Activated CD4-positive, alpha-beta T cell treated with anti-CD3 and anti-CD28 coated beads for 4 hours (primary cell): ENCODE measurements around the gene RAP1A.
A peak's percentile ranks its signal among the peaks of the same experiment; 100 is the strongest.

ENCODE experiments used
- DNase-seq, 2 donors: peaks; one replicate each; pipeline ENCODE4 v3.0.0-alpha.2; 2020

RAP1A gene

DNA sequence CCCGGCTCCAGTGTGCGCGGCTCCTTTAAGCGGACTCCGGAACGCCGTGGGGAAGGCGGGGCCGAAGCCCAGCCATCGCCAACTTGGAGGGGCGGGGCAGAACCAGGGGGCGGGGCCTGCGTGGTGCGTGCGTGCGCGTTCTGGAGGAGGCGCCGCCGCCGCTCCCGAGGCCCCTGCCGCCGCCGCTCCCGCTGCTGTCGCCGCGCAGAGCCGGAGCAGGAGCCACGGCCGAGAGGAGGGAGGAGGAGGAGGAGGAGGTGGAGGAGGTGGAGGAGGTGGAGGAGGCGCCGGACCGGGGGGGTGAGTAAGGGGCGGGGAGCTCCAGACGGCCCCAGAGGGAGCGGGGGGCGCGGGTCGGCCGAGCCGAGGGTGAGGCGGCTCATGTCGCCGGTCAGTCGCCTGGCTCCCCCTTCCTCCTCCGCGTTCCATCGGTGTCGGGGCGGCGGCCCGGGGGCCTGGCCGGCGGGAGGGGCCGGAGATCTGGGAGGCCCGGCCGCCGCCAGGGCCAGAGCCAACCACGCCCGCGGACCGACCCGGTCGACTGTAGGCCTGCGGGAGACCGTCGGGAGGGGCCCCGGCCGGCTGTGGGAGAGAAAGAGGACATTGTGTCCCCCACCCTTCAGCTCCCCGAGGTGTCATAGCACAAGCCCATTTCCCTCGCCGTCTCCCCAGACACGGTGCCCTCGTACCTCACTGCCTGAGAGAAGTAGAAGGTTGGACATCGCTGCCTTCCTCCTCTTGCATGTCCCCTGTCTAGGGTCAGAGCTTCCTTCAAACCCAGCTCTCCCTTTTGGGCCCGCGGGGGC lies at the start of gene RAP1A:
Gene RAP1A (plus strand): TSS at position 155 of the 806 bp plus-strand sequence. CDS start 71,572 bp downstream, outside the sequence.
- peak; percentile 93 to 96 for DNase-seq

DNA sequence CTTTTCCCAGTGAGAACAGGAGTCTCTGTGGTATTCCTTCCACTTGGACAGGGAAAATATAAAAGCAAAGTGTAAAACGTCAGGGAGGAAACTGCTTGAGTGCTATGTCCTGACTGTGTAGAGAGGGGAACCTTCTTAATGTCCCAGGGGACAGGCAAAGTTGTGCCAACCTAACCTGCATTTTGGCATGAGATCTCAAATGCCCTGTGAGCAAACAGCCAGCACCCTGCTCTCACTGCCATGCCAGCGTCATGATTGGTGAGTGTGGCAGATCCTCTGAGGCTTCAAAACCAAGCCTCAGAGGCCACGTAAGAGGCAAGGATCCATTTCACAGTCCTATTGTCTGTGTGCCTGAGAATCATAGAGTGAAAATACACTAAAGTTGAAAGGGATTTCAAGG lies 49.7 kb upstream of the RAP1A start:
- DNase-seq = no peak

DNA sequence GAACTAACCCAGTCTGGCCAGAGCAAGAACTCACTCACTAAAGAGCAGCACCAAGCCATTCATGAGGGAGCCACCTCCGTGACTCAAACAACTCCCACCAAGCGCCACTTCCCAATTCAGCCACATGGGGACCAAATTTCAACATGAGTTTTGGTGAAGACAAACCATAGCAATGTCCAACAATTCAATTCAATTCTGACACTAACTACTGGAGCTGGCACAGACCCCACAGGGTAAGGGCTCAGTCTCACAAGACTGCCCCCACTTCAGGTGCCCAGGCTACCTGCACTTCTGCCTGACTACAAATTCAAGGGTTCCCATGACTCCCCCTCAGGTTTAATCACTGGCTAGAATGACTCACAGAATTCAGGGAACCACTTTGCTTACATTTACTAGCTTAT lies 48.8 kb upstream of the RAP1A start:
- DNase-seq = peak; percentile 28 to 39

DNA sequence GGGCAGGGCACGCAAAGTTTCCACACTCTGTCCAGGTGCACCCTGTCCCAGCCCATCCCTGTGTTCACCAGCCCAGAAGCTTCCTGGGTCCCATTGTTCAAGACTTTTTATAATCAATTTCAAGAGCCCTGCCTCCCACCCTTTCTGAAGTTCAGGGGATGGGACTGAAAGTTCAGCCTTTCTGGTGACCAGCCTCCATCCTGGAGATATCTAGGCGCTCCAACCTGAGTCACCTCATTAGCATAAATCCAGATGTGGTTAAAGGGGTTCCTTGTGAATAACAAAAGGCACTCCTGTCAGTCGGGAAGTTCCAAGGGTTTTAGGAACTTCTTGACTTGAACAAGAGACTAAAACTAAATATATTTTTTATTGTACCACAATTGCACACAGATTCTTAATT lies 48.4 kb upstream of the RAP1A start:
- no peak for DNase-seq

DNA sequence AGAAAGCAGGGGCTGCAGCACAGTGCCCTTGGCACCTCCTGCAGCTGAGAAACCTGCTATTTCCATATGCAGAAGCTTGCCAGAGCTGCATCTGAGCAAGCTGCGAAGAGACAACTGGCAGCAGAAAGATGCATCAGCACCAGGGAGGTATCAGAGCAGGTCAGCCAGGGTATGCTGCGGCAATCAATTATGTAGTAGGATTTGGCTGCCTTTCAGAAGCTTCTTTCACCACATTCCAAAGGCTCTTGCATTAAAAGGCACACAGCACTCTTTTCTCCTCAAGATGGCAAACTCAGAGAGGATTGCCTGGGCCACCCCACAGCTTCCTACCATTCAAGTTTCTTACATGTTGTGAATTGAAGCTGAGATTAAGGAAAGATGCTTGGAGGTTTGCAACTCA lies 47.6 kb upstream of the RAP1A start:
- no peak for DNase-seq

DNA sequence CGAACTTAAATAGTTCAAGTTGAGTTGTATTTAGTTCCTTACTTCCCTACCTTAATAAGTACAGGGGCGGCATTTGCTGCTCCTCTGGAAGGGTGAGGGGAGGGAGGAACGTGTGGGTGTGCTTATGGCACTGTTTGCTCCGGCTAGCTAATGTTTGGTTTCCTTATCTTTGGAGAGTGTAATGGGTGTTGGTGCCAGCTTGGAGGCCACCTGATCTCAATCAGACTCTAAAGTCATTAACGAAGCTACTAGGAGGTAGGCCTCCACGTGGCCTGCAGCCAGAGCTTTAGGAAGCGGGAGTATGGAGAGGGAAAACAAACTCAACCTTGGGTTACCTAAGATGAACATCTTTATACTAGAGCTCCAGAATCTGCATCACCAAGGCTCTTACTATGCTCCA lies 43.0 kb upstream of the RAP1A start:
- no peak for DNase-seq

DNA sequence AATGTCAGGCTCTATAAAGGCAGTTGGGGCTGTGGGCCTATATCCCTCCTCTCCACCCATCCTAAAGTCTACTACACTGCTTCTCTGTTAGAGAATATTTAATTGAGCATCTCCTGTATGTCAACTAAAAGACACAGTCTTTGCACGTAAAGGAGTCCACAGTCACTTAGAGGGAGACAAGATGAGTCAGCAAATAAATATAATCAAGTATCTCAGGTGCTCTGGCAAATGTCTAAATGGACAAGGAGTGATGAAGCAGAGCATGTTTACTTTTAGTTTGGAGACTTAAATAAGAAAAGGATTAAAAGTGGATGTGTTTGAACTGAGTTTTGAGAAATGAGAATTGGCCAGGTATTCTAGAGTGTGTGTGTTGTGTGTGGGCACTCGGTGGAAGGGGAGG lies 41.8 kb upstream of the RAP1A start:
- no peak for DNase-seq

DNA sequence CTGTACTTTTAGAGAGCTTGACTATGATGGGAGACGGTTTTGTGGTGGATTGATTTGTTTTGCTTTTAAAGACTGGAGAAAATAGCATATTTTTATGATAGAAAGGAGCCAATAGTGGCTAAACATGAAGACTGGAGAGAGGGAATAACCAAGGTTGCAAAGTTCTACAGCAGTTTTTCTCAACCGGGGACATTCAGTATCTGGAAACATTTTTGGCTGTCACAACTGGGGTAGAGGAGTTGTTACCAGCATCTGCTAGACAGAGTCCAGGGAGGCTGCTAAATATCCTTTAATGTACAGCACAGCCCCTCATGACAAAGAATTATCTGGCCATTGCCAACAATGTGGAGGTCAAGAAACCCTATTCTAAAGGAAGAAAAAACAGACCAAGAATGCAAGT lies 38.4 kb upstream of the RAP1A start:
- no peak for DNase-seq

DNA sequence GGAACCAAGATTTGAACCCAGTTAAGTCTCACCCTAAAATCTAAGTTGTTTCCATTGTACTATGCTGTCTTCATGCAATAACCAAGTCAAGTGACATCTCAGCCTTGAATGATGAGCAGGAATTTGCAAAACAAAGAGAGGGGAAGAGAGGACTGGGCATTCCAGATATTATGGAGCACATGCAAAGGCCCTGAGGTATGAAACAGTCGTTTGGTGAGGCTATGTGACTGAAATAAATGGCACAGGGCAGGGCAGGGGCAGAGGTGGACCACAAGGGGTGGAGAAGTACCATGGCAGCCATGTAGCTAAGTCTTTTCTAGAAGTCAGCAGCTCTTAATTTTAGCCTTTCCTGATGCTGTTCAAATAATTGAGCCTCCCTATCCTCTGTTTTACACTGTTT lies 37.6 kb upstream of the RAP1A start:
- no peak for DNase-seq

DNA sequence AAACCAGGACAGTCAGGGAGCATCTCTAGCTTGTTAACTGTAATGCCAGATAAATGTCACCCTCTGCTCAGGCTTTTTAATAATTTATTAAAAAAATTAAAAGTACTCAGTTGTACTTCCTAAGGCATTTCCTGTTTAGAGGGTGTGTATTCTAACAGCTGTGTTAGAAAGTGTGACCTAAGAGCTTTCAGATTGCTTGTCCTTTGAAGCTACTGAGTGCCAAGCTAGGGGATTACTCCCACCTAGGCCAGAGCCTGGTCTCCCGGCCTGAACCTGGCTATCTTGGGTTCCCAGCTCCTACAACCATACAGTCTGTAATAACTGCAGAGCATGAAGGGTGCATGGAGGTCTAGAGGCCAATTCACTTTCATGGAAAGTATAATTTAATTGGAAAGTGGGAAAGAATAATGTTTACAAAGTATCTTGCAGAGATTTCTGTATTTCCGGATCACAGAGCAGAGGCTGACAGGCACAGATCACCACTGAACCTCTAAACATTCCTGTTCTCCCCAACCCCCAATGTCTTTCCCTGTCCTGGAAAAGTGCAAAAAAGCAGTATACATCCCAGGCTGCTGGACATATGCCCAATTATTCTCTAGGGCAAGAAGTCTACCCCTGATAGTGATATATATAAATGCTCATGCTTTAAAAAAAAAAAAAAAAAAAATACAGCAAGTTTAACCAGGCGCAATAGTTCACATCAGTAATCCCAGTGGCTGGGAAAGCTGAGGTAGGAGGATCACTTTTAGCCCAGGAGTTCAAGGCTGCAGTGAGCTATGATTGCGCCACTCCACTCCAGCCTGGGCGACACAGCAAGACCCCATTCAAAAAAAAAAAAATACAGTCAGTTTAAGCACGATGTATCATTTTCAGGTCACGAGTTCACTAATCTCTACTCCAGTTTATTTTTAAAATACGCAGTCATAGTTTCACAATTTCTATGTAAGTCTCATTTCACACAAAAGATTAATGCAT lies 36.7 kb upstream of the RAP1A start:
- DNase-seq = no peak

DNA sequence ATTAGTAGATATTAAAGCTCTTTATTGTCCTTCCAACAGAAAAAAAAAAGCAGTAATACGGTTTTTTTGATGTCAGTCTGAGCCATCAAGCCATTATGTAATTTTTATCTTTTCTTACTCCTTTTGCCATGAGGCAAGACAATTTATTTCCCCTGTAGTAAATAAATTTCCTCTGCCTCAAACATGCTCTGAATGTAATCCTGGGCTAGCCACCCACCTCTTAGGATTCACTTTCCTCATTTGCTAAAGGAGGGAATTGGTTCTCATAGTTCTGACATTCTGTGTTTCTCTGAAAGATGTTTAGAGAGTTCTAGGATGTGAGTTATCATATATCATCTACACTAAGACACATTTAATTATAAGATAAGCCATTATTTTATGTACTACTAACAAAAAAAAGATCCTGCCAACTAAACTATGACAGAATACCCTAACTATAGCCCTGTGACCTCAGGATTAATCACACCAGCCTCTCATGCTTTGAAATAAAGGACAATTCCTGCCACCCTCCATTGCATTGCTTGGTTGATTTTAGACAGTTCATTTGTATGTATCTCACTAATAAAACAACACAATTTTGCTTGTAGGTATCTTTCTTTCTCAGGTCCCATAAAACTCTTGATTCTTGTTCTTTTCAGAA lies 34.0 kb upstream of the RAP1A start:
- DNase-seq = no peak

DNA sequence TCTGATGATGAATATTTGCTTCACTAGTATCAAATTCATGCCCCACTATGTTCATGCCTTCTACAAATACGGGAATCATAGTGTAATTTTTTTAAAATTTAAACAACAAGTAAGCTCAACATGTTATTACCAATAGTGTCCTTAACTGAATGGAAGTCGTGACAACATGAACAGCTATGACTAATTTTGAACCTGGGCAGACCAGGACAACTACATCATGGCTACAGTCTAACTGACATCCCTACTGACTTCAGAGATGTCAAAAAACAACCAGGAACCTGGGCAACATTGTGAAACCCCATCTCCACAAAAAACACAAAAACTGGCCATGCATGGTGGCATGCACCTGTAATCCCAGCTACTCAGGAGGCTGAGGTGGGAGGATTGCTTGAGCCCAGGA lies 33.5 kb upstream of the RAP1A start:
- DNase-seq = no peak

DNA sequence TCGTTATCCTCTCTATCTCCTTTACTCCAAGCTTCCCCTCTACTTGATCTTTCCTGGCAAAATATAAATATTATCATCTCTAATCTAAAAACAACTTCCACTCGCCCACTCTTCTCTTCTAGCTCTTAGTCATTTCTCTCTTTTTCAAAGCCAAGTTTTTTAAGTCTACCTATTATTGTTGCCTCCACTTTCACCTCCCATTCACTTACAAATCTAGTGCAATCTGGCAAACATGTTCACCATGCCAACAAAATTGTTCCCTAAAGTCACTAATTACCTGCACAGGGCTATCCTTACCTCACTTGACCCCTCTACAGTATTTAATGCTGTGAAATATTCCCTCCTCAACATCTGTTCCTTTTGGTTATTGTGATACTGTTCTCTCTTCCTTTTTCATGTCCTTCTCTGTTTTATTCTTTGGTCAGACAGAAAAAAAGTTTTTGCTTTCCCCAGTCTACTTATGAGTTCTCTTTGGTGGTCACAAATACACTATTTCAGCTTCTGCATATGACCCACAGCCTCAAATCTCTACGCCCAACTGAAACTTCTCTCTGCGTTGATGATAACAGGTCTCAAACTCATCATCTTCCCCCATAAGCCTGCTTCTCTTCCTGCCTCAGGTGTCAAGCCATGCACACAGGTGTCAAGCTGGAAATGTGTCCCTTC lies 31.9 kb upstream of the RAP1A start:
- no peak for DNase-seq

DNA sequence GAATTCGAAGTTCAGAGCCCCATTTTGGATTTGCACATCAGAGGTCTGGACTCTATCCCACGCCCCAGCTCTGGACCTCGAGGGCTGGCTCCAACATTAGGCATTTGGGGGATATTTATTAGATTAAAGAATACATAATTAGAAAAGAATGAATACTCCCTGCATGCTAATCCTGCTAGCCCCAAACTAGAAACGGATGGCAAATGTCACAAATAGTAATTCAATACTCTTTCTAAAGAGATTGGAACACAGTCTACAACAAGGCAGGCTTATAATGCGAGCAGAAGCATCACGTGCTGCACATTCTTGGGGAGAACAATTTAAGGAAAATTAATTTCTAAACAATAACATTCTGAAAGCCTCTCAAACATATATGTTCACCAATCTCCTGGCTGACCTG lies 27.7 kb upstream of the RAP1A start:
- no peak for DNase-seq

DNA sequence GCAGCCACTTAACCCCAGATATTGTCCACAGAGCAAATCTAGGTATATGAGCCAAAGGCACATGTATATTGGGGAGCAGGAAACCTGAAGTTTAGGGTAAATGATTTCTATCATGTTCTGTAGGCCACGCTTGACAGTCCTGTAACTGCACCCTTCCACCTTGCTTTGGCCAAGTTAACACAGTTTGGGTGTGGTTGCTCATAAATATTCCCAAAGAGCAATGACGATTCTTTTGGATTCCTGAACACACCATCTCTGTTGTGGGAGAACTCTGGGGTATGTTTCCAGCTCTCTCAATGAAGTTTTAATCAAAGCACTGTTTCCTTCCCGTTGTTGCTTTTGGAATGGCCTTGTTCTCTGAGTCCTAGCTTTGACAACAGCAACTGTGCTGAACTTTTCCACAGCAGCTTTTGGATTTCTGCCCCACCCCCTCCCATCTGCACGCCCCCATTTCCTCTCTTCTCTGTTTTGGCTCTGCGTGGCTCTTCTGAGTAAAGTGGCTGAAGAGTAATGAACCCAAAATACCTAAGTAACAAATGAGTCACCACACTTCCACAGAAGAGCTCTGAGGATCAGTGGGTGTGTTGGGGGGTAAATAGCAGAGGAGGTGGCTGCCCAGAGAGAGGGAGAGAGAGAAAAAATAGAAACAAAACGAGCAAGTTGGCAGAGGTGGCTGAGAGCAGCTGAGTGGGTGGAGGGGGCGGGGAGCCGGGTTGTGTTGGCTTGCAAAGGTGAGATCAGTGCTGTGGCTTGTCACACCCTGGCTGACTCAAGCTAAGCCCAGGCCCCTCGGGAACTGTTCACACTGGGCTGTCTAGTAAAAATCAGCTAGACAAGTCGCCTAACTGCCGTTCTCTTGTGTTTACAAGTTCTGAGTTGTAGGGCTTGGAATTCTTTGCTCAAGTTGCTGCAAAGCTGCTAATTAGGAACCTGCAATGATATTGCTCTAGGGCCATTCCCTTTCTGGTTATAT lies 26.9 kb upstream of the RAP1A start:
- DNase-seq = peak; percentile 97 to 98

DNA sequence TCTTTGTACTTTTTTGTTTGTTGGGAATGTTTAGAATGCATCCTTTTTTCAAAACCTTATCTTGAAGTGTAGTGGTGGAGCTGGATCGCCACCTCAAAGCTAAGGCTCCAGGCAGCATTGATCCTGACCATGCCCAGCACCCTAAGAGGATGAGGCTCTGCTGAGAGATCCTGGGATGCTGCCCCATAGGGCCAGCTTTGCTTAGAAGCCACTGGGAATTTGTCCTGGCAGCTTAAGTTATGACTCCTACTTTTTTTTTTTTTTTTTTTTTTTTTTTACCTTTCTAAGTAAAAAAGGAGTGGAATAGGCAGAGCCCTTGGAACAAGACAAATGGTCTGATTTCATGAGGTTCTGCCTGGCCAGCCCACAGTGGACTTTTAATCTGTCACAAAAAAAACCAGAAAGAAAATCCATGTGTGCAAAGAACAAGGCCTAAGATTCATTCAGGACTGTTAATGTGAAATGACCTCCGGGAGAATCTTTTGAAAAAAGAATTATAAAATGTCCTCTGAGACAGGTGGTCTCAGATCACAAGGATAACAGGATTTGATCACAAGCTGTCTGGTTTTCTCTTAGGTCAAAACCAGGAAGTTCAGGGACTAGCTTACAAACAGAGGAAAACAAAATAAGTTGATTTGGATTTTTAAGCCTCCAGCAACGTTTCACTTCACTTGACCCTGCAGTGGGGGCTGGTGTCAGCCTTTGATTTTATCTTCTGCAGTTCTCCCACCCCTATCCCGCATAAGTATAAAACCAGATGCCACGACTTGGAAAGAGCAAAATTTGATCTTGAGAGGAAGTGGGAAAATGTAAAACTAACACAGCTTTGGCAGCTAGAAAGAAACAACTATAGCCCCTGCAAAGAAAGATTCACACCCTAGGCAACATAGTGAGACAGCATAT lies 25.9 kb upstream of the RAP1A start:
- DNase-seq = no peak

DNA sequence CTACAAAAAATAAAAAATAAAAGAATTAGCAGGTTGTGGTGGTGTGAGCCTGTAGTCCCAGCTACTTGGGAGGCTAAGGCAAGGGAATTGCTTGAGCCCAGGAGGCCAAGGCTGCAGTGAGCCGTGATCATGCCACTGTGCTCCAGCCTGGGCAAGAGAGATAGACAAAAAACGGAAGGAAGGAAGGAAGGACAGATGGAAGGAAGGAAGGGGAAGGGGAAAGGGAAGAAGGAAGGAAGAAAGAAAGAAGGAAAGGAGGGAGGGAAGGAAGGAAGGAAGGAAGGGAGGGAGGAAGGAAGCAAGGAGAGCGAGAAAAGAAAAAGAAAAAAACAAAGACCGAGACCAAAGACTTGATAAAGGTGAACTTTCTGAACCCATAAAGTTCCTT lies 25.3 kb upstream of the RAP1A start:
- DNase-seq = no peak

DNA sequence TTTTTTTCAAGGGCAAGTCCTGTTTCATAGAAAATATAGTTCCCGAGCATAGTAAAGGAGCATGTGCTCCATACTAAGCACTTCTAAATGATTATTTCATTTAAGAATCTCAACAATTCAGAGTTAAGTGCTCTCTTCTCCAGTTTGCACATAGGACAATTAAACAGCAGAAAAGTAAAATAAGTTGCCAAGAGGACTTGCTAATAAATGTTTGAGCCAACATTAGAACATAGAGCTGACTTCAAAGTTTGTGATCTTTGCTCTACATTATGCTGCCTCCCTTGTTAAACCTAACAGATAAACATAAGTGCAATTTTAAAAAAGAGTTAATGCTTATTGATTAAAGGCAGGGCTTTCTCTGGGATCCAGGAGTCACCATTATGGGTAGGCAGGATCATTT lies 23.8 kb upstream of the RAP1A start:
- DNase-seq = no peak

DNA sequence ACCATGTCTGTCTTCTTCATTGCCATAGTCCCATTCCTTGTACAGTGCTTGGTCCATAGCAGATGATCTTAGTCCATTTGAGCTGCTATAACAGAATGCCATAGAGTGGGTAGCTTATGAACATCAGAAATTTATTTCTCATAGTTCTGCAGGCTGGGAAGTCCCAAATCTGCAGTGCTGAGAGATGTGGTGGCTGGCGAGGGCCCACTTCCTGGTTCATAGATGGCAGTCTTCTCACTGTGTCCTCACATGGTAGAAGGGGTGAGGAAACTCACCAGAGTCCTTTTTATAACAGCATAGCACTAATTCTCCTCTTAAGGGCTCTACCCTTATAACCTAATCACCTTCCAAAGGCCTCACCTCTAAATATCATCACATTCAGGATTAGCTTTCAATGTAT lies 23.1 kb upstream of the RAP1A start:
- DNase-seq = peak; percentile 60 to 65

DNA sequence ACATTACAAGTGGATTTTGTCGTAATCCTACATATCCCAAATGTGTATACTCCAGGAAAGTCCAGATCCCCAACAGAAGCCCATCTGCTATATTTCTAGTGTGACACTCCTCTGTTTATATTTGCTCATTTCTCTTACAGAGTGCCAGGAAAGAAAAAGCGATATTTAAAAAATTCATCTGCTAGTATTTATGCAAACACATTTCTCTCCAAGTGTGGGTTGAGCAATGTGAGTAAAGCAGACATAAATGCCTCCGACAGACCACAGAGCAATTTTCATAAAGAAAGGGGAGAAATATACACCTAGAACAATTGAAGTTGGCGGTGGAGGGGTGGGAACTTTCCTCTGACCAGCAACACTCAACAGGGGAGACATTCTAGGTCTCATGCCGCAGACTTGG lies 22.2 kb upstream of the RAP1A start:
- no peak for DNase-seq

DNA sequence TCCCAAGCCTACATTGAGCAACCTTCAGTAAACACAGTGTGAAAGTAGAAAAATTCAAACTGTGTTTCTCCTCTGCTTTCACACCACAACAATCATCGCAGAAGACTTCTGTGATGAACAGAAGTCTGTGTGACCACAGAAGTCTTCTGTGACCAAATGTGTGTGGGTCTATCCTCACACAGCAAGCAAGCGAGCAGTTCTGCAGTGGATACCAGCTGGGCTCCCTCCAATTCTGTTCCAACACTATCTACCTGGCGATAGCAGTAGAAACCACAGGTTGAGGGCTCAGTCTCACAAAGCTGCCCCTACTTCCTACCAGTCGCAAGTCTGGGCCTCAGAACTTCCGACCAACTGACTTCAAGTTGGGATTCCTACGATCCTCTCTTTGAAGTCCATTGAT lies 21.0 kb upstream of the RAP1A start:
- no peak for DNase-seq
